A673 (cell line): ENCODE measurements around the gene TSEN15.

Experiments used
- EZH2 ChIP-seq: fragments of 200-600 bp; sonication (generic); IDR thresholded peaks from 2 replicates; pipeline ENCODE4 v1.6.1; 2017; ENCODE audit warnings: borderline replicate concordance, low read depth, mild to moderate bottlenecking, mixed read lengths, antibody characterized with exemption, low read length; ENCODE audit not compliant: poor library complexity, severe bottlenecking
- TF ChIP-seq, protein P1 (sequence below): fragments of 300-800, 200-600 bp; sonication (generic); conservative IDR thresholded peaks from 2 replicates; pipeline ENCODE4 v1.5.1; 2017; ENCODE audit warnings: low read depth, mild to moderate bottlenecking, antibody characterized with exemption, low read length, moderate library complexity, mixed read lengths

DNA sequence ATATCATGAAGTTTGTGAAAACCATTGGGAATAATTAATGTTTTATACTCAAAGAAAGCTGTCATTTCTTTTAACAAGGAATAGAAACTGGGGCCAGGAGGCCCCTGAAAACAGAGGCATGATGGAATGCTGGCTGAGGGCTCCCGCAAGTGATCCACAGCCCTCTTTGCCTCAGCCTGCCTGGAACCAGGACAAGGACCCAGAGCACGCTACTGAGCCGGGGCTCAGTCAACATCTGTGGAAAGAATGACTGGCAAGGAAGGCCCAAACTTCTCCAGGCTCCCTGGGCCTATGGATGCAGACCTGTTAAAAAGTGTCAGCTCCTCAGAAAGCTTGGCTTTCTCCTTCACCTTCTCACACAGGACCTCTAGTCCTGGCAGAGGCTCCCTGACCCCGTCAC is 46.6 kb upstream of the TSEN15 start:
- TF ChIP-seq EZH2: no peak
- TF ChIP-seq, protein P1, sequence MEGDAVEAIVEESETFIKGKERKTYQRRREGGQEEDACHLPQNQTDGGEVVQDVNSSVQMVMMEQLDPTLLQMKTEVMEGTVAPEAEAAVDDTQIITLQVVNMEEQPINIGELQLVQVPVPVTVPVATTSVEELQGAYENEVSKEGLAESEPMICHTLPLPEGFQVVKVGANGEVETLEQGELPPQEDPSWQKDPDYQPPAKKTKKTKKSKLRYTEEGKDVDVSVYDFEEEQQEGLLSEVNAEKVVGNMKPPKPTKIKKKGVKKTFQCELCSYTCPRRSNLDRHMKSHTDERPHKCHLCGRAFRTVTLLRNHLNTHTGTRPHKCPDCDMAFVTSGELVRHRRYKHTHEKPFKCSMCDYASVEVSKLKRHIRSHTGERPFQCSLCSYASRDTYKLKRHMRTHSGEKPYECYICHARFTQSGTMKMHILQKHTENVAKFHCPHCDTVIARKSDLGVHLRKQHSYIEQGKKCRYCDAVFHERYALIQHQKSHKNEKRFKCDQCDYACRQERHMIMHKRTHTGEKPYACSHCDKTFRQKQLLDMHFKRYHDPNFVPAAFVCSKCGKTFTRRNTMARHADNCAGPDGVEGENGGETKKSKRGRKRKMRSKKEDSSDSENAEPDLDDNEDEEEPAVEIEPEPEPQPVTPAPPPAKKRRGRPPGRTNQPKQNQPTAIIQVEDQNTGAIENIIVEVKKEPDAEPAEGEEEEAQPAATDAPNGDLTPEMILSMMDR: no peak
